H1 (cell line): Measurements from ENCODE around the gene LCMT1. TPM values are rescaled to one million over a fixed set of nuclear protein-coding genes. Genes with fewer than 3 reads are reported as not detected.

Experiments
- CTCF ChIA-PET: fragments of 300-600 bp; sonication (Branson Sonifier 250); formaldehyde crosslinking; loops from one replicate; lab custom pipeline; 2021; ENCODE audit not compliant: partially characterized antibody; lab: Charles Lee
- POLR2A ChIA-PET: fragments of 300-600 bp; sonication (Branson Sonifier 250); formaldehyde crosslinking; loops from one replicate; lab custom pipeline; 2021; ENCODE audit warnings: inconsistent platforms; ENCODE audit not compliant: partially characterized antibody; lab: Charles Lee
- DNase-seq, 2 experiments: peaks; one replicate each; pipeline versions ENCODE4 v3.0.0 to v3.0.0-alpha.2; 2010 to 2022; ENCODE audit warnings: low spot score in 2 of 2, low read depth in 1 of 2, mixed read lengths in 1 of 2
- FAIRE-seq: peaks from 2 replicates; lab custom pipeline; 2011; peaks lifted over from hg19 to GRCh38; lab: Jason Lieb, UNC
- H2AFZ ChIP-seq: 2 replicates; pipeline ENCODE4 v1.8.1; 2012; ENCODE audit warnings: low read length, inconsistent platforms
- H2AK5ac ChIP-seq: 2 replicates; pipeline ENCODE4 v1.6.1; 2013; ENCODE audit warnings: low read depth, low read length
- H2BK120ac ChIP-seq: replicated peaks from 2 replicates; pipeline ENCODE3; 2013; ENCODE audit warnings: low read depth, low read length, inconsistent platforms
- H2BK12ac ChIP-seq: 2 replicates; pipeline ENCODE4 v1.6.1; 2013; ENCODE audit warnings: low read depth, low read length
- H2BK15ac ChIP-seq: 2 replicates; pipeline ENCODE4 v1.6.1; 2013; ENCODE audit warnings: low read length
- H2BK20ac ChIP-seq: 2 replicates; pipeline ENCODE4 v1.6.1; 2013; ENCODE audit warnings: low read length
- H2BK5ac ChIP-seq: 2 replicates; pipeline ENCODE4 v1.6.1; 2013; ENCODE audit warnings: low read depth, low read length
- H3K14ac ChIP-seq: 2 replicates; pipeline ENCODE4 v1.6.1; 2013; ENCODE audit warnings: inconsistent platforms; ENCODE audit not compliant: insufficient read length
- H3K18ac ChIP-seq: 2 replicates; pipeline ENCODE4 v1.6.1; 2013; ENCODE audit warnings: low read length; ENCODE audit errors: extremely low read depth
- H3K23ac ChIP-seq: 2 replicates; pipeline ENCODE4 v1.6.1; 2013; ENCODE audit warnings: inconsistent platforms; ENCODE audit not compliant: insufficient read length
- H3K23me2 ChIP-seq: 2 replicates; pipeline ENCODE4 v1.6.1; 2013; ENCODE audit warnings: low read depth, low read length
- H3K27ac ChIP-seq: 2 replicates; pipeline ENCODE4 v1.6.1; 2011; ENCODE audit warnings: low read depth, low read length, inconsistent platforms
- H3K27me3 ChIP-seq, 4 experiments: replicated peaks in 1 of 4; 1 replicate in 1 of 4; 2 replicates in 3 of 4; pipeline versions ENCODE4 v1.6.1 to v1.8.1; 2011 to 2013; ENCODE audit warnings: low read length in 3 of 4, mild to moderate bottlenecking in 3 of 4, inconsistent platforms in 2 of 4, mixed read lengths in 2 of 4, moderate library complexity in 1 of 4; ENCODE audit not compliant: control insufficient read depth in 3 of 4, insufficient read depth in 3 of 4; ENCODE audit errors: extremely low read depth in 1 of 4
- H3K36me3 ChIP-seq, 4 experiments: 2 replicates each; pipeline versions ENCODE4 v1.6.1 to v1.8.1; 2011 to 2013; ENCODE audit warnings: mild to moderate bottlenecking in 4 of 4, low read length in 3 of 4, moderate library complexity in 2 of 4, control low read depth in 1 of 4, inconsistent platforms in 1 of 4; ENCODE audit not compliant: insufficient read depth in 4 of 4, control insufficient read depth in 2 of 4
- H3K4ac ChIP-seq: replicated peaks from 2 replicates; pipeline ENCODE3; 2013; ENCODE audit warnings: low read length, low read depth, mixed read lengths, inconsistent platforms; ENCODE audit not compliant: insufficient read length
- H3K4me1 ChIP-seq, 4 experiments: replicated peaks in 1 of 4; 1 replicate in 1 of 4; 2 replicates in 3 of 4; pipeline versions ENCODE4 v1.6.1 to v1.8.1; 2011 to 2013; ENCODE audit warnings: low read length in 3 of 4, inconsistent platforms in 2 of 4, mixed read lengths in 1 of 4; ENCODE audit not compliant: insufficient read depth in 4 of 4, control insufficient read depth in 3 of 4
- H3K4me2 ChIP-seq, 2 experiments: 2 replicates each; pipeline versions ENCODE4 v1.6.1 to v1.8.1; 2011 to 2013; ENCODE audit warnings: low read depth in 2 of 2, low read length in 2 of 2, control low read depth in 1 of 2, inconsistent platforms in 1 of 2, mild to moderate bottlenecking in 1 of 2; ENCODE audit not compliant: insufficient read depth in 1 of 2
- H3K4me3 ChIP-seq, 4 experiments: fragments of 200-600, 300-600 bp in 1 of 4; sonication (generic), shearing (Covaris generic), sonication (Bioruptor Twin) in 1 of 4; 2 replicates each; pipeline versions ENCODE4 v1.5.1 to v1.8.1; 2011 to 2016; ENCODE audit warnings: low read length in 4 of 4, low read depth in 3 of 4, control low read depth in 2 of 4, inconsistent platforms in 2 of 4, mild to moderate bottlenecking in 2 of 4, mixed read lengths in 1 of 4, moderate library complexity in 1 of 4; ENCODE audit not compliant: insufficient read depth in 2 of 4; ENCODE audit errors: extremely low read depth in 1 of 4
- H3K56ac ChIP-seq: replicated peaks from 2 replicates; pipeline ENCODE3; 2013; ENCODE audit warnings: low read depth, mild to moderate bottlenecking, mixed read lengths, low read length, inconsistent platforms; ENCODE audit not compliant: insufficient read length
- H3K79me1 ChIP-seq: 2 replicates; pipeline ENCODE4 v1.6.1; 2013; ENCODE audit warnings: low read depth, low read length, control low read depth
- H3K79me2 ChIP-seq, 2 experiments: 2 replicates each; pipeline versions ENCODE4 v1.6.1 to v1.8.1; 2012 to 2013; ENCODE audit warnings: low read length in 2 of 2, mild to moderate bottlenecking in 2 of 2, inconsistent platforms in 1 of 2; ENCODE audit not compliant: insufficient read depth in 2 of 2, control insufficient read depth in 1 of 2
- H3K9ac ChIP-seq, 4 experiments: replicated peaks in 1 of 4; 1 replicate in 1 of 4; 2 replicates in 3 of 4; pipeline versions ENCODE4 v1.6.1 to v1.8.1; 2011 to 2013; ENCODE audit warnings: low read depth in 3 of 4, low read length in 3 of 4, control low read depth in 2 of 4, mild to moderate bottlenecking in 2 of 4, moderate library complexity in 2 of 4, inconsistent platforms in 1 of 4; ENCODE audit errors: extremely low read depth in 1 of 4
- H3K9me3 ChIP-seq, 2 experiments: 2 replicates each; pipeline versions ENCODE4 v1.6.1 to v1.8.1; 2012 to 2013; ENCODE audit warnings: mild to moderate bottlenecking in 2 of 2, moderate library complexity in 2 of 2, control low read depth in 1 of 2, inconsistent platforms in 1 of 2, low read depth in 1 of 2, low read length in 1 of 2, mixed read lengths in 1 of 2; ENCODE audit not compliant: insufficient read depth in 2 of 2
- H4K20me1 ChIP-seq, 2 experiments: replicated peaks in 1 of 2; 2 replicates each; pipeline versions ENCODE3 to v1.8.1; 2011 to 2013; ENCODE audit warnings: inconsistent platforms in 2 of 2, low read length in 2 of 2, mild to moderate bottlenecking in 1 of 2; ENCODE audit not compliant: insufficient read depth in 2 of 2, control insufficient read depth in 1 of 2
- H4K5ac ChIP-seq: 2 replicates; pipeline ENCODE4 v1.6.1; 2013; ENCODE audit warnings: low read length, low read depth, mixed read lengths, inconsistent platforms; ENCODE audit not compliant: insufficient read length
- H4K8ac ChIP-seq: 2 replicates; pipeline ENCODE4 v1.8.0; 2013; ENCODE audit warnings: mild to moderate bottlenecking, moderate library complexity, low read length, inconsistent platforms; ENCODE audit not compliant: insufficient read depth; ENCODE audit errors: extremely low read depth
- H4K91ac ChIP-seq: replicated peaks from 2 replicates; pipeline ENCODE3; 2013; ENCODE audit warnings: low read length, mixed read lengths, inconsistent platforms; ENCODE audit not compliant: insufficient read length
- RAD21 ChIP-seq, 2 experiments: IDR thresholded peaks in 1 of 2; conservative IDR thresholded peaks in 1 of 2; 2 replicates each; pipeline ENCODE4 v1.6.1; 2011; ENCODE audit warnings: low read depth in 2 of 2, low read length in 2 of 2, improper control_type of control experiment in 1 of 2, inconsistent platforms in 1 of 2, mild to moderate bottlenecking in 1 of 2, moderate library complexity in 1 of 2
- TEAD4 ChIP-seq: IDR thresholded peaks from 2 replicates; pipeline ENCODE4 v1.6.1; 2012; ENCODE audit warnings: low read depth, low read length, inconsistent platforms, mixed read lengths
- WGBS, 2 experiments: shearing (Covaris generic) in 1 of 2; methylation state at CpG; one replicate each; pipeline versions ENCODE4 v1.1.6 to v1.1.7; 2013 to 2015; ENCODE audit warnings: low lambda C conversion rate in 2 of 2, mixed read lengths in 2 of 2, inconsistent platforms in 1 of 2, low coverage in 1 of 2, missing lambda C conversion rate in 1 of 2; ENCODE audit not compliant: insufficient replicate concordance in 2 of 2, insufficient coverage in 1 of 2, insufficient read length in 1 of 2; ENCODE audit errors: extremely low coverage in 1 of 2, missing lambda C conversion rate in 1 of 2; 5-methylcytosine and 5-hydroxymethylcytosine counted together
- polyA plus RNA-seq, 7 experiments: library from polyadenylated mRNA; depleted of rRNA in 3 of 7; stranded (reverse) in 5 of 7; unstranded in 2 of 7; fragments of >200 nt in 5 of 7; fragments of 200-250 nt in 2 of 7; gene quantifications; 1 replicate in 5 of 7; 2 replicates in 1 of 7; 4 replicates in 1 of 7; pipeline versions ENCODE4 v1.2.1 to v1.2.3, GENCODE V29; 2011 to 2013; ENCODE audit warnings: missing spikeins in 2 of 7, mixed read lengths in 2 of 7
- total RNA-seq: library from RNA; stranded (reverse); fragmentation: NEBNext Ultra II Directional; extraction: Animal tissue kit (Norgen Biotek cat#: 25700); gene quantifications from 2 replicates; pipeline ENCODE4 v1.2.1, GENCODE V29; 2021

Gene LCMT1
- total and polyA plus RNA-seq, 2 of the 8 experiments (the other 6 are each of a cell fraction or from before 2014, with no cell fraction given): 61.0 to 80.8 TPM

DNA sequence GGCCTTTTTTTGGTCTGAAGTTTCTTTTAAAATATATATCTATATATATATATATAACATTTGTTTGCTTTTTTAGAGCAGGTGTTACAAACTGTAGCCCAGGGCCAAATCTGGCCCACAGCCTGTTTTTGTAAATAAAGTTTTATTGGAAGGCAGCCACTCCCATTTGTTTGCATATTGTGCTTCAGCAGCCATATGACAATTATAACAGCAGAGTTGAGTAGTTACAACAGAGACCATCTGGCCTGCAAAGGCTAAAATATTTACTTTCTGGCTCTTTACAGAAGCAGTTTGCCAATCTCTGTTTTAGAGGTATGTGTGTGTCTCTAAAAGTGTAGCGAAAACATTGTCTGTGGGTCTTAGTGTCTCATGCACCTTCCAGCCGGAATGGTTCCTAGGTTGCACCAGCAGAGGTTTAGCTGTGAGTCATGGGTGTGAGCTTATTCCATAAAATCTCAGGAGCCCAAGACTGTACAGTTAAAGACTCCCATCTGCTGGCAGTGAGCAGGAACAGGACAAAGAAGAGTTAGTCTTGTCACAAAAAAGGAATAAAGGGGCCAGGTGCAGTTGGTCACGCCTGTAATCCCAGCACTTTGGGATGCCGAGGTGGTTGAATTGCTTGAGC is 23.8 kb downstream of the LCMT1 start:
- Histone ChIP-seq H3K9ac (no peak overlapping the region), H3K79me2 (no peaks in the 10 kb centered on the region), H3K36me3 (peaks cover 5 to 24% (median 19%) of the 10 kb centered on the region in 4 experiments; a peak in 7 of 8 replicates), H3K23me2 (no peaks in the 10 kb centered on the region), H3K27ac (no peak overlapping the region), H3K18ac (no peak overlapping the region), H3K4me2 (no peak overlapping the region), H2BK120ac (no peak overlapping the region), H4K5ac (no peak overlapping the region), H2AK5ac (no peak overlapping the region), H4K91ac (no peak overlapping the region), H2BK20ac (no peak overlapping the region), H4K8ac (no peak overlapping the region), H2BK15ac (no peak overlapping the region), H2AFZ (no peak overlapping the region), H3K4me1 (no peaks in the 10 kb centered on the region), H2BK5ac (no peak overlapping the region), H3K9me3 (no peaks in the 10 kb centered on the region), H3K23ac (no peak overlapping the region), H3K4me3 (no peak overlapping the region), H3K27me3 (no peaks in the 10 kb centered on the region), H4K20me1 (no peaks in the 10 kb centered on the region), H3K79me1 (no peaks in the 10 kb centered on the region; the same call in 1 of the 2 replicates), H3K4ac (no peak overlapping the region), H2BK12ac (no peak overlapping the region), H3K56ac (no peak overlapping the region), H3K14ac (no peak overlapping the region)
- ChIA-PET CTCF (interaction anchor here (0.7 kb wide), 1 partner anchor 91 kb away, joined by 3 read pairs; no protein-coding TSS in a partner anchor), POLR2A (interaction anchor here (0.8 to 1.5 kb wide), 2 partner anchors 23 to 77 kb away, joined by 3 read pairs; no protein-coding TSS in a partner anchor)
- TF ChIP-seq TEAD4 (no peak), RAD21 (IDR thresholded peaks at IDR 0.05 in 1 of 2, conservative IDR thresholded peaks at IDR 0.05 in 1 of 2; ENCODE audit: low read depth in 2 of 2, low read length in 2 of 2) (peak in 1 of 2 experiments; percentile 14; a peak in 1 of 4 replicates)
- DNase-seq: no peak
- FAIRE-seq: no peak
- WGBS, 2 experiments: 91% methylated on average over 4 of the region's 4 CpGs; no CpG with 5 or more reads in 1 of the 2 experiments
